Amygdala (tissue), 56 donors: ENCODE measurements around the gene ERAP2.

Source experiments
- DNase-seq, 56 donors: peaks; one replicate each; lab custom pipeline; 2025; lab: John Stamatoyannopoulos, UW

Gene ERAP2

GRCh38 chr5:96859375-96859774 is 16.9 kb upstream of the ERAP2 start:
- no peak for DNase-seq

- no peak for DNase-seq
Measured at GRCh38 chr5:96861076-96861475, 15.2 kb upstream of the ERAP2 start.

DNA sequence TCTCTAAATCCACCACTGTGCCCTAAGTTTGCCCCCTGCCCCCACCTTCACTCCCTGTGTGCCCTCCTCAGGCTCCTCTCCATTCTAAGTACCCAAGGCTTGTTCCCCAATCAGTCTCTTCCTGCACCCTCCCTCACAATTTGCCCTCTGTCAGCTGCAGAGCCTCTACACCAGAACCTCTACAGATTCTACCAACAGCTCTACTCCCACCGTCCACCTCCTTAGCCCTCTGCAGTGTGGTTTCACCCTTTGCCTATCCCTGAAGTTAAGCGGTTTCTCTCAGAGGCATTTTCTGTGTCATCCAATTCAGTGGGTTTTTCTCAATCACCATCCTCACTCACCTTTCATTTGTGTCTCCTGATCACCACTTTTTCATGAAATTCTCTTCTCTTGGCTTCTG is 13.2 kb upstream of the ERAP2 start:
- no peak for DNase-seq

GRCh38 chr5:96863949-96864584 is 12.2 kb upstream of the ERAP2 start:
- no peak for DNase-seq

DNA sequence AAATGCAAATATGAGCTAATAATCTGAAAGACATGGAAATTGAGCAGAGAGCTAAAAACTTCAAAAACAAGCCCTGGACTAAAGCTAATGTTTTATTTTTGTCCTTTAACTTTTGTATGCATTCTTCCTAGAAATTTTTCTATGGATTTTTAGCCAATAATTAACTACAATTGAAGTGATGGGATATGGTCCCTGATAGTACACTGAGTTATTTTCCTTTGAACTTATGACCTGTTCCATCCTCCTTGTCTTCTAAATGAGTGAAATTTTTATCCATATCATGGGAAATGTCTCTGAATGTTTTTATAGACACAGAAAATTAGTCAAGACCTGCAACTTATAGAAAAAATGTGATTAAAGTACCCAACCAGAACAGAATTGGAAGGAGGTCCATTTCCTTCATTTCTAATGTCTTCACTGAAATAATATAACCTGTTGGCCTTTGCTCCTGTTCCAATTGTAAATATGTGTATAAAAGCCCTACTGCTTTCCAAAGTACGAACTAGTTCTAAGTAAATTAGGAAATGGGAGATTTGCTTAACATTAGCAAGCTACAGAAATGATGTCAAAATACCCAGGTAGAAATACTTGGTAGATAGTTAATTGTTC is 11.3 kb upstream of the ERAP2 start:
- DNase-seq: no peak

DNA sequence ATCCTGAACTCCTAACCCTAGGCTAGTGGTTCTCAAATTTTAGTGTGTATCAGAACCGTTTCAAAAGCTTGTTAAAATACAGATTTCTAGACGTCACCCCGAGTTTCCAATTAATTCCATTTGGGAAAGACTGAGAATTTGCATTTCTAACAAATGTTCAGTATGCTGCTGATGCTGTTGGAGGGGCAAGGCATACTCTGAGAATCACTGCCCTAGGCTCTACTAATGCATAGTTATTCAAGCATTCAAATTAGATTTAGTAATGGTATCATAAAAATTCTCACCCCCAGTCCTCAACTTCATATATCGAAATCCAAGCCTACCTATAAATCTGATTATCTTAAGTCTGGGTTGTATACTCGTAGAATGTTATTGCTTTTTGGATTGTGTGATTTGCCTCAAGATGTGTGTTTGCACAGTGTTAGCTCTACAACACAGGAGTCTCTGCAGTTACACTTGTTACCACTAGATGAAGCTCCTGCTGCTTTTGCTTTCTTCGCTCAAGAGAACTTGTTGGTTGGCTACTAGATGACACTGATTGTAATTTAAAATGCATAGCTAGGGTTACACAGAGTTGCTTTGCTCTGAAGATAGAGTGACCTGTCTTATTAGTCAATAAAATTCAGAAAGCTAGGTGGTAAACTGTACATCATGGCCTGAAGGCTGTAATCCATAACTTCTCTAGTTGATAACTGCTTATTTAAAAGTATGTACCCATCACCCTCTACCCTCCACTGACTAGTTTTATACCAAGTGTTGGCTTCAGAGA is 7.5 kb upstream of the ERAP2 start:
- peak in 9 of 56 donors; percentile 2 to 73 (median 15) for DNase-seq

- no peak for DNase-seq
Measured at GRCh38 chr5:96869372-96869641, 7.0 kb upstream of the ERAP2 start.

DNA sequence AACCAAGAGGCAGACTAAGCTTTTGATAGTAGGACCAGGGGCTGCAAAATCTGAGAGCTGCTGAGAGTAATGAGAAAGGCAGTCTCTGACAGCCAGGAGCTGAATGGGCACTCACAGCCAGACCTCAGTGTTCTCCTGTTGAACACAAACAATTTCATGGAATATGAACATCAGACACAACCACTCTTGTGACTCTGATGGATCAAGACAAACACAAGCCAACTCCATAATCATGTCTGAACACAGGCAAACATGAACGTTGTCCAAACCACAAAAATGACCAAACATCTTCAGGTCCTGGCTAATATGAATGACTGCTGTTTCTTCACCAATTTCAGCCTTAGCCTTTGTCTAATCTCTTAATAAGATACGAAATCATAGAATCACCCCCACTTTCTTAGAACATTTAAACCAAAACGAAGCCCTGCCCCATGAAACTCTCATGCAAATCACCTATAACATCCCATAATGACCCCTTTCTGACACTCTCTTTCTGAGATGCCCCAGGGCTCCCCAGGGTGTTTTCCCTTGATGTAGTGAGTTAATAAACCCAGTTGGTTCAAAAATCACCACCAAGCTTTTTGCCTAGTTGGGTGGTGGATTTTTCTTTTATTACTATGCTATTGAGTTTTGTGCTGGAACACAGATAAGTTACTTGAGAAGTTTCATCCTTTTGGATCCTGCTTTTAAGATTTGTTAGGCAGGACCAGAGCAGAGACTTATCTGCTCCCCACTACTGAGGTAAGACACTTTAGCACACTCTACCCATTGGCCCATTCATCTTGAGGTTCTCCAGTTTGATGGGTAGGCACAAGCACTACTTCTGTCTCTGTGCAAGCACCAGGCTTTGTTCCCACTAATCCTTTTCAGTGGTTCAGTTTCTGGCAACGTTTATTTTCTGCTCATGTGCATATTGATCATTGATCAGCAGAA is 5.9 kb upstream of the ERAP2 start:
- no peak for DNase-seq

- DNase-seq: no peak
Measured at GRCh38 chr5:96871027-96871399, 5.3 kb upstream of the ERAP2 start.

DNA sequence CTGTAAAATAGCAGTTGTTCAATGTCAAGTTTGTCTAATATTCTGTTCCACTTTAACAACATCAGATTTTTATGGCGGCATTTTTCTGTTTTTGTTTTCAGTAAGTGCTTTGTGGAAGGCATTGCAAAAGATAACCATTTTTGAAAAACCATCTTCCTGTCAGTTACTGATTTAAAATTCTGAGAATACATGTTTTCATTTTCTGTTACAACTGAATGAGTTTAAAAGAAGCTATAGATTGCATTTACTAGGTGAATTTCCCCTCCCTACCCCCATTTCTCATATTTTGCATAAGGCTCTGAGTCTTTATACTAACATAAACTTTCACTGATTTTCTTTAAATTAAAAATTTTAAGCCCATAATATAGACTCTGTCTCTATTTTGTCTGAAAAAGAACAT is 4.6 kb upstream of the ERAP2 start:
- no peak for DNase-seq

DNA sequence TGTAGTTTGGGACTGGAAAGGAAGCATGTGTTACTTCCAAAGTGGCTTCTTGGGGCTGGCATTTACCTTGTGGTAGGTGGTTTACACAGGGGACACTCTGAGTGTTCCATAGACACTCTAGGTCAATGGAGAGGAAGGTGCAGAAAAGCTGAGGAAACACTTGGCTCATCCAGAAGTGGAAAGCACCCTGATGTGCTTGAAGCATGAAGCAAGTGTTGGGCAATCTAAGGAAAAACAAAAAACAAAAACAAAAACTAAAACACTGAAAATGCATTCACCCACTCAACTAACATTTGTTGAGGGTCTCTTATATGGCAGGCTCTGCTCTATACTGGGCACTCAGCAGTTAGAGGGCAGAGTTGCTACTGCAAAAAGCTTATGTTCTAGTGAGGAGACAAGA is 2.9 kb upstream of the ERAP2 start:
- DNase-seq: no peak

GRCh38 chr5:96874631-96875030 is 1.7 kb upstream of the ERAP2 start:
- DNase-seq: no peak

GRCh38 chr5:96875791-96876291 is 459 bp upstream of the ERAP2 start:
- DNase-seq: peak in 2 of 56 donors; percentile 9 to 18

DNA sequence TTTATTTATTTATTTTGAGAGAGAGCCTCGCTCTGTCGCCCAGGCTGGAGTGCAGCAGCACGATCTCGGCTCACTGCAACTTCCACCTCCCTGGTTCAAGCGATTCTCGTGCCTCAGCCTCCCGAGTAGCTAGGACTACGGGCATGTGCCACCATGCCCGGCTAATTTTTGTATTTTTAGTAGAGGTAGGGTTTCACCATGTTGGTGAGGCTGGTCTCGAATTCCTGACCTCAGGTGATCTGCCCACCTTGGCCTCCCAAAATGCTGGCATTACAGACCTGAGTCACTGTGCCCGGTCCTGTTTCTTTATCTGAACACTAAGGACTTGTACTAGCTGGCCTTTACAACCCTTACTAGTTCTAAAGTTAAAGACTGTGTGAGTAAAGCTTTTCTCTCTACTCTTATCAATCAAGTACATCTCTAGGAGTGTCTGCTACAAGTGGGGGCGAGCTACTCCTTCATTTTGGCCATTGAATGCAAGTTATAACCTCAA is 723 bp downstream of the ERAP2 start:
- peak in 3 of 56 donors; percentile 8 to 11 (median 9) for DNase-seq

DNA sequence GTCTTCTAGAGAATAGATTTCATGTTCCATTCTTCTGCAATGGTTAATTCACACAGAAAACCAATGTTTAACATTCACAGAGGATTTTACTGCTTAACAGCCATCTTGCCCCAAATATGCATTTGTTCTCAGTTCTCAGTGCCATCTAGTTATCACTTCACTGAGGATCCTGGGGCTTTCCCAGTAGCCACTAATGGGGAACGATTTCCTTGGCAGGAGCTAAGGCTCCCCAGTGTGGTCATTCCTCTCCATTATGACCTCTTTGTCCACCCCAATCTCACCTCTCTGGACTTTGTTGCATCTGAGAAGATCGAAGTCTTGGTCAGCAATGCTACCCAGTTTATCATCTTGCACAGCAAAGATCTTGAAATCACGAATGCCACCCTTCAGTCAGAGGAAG is 3.4 kb downstream of the ERAP2 start:
- DNase-seq: no peak

GRCh38 chr5:96880444-96881164 is 4.3 kb downstream of the ERAP2 start:
- DNase-seq: no peak

DNA sequence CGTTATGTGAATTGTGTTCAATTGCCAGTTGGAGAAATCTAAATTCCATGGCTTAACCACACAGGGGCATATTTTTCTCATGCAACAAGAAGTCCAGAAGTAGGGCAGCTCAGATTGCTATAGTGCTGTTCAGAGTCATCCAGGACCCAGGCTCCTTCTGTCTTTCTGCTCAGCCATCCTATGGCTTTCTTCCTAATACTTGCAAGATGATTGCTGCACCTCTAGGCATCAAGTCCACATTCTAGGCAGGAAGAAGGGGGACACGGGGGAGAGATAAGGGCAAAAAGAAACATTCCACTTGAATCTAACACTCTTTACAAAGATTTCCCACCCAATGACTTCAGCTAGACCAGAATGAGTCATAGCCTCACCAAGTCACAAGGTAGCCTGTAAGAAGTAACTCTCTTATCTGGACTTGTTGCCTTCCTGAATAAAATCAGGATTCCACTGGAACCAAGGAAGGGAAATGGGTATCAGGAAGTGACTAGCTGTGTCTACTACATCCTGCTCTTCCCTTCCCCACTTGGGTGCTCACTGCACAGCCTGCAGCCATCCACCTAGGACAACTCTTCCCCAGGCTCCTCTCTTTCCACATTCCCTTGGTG is 5.3 kb downstream of the ERAP2 start:
- no peak for DNase-seq

DNA sequence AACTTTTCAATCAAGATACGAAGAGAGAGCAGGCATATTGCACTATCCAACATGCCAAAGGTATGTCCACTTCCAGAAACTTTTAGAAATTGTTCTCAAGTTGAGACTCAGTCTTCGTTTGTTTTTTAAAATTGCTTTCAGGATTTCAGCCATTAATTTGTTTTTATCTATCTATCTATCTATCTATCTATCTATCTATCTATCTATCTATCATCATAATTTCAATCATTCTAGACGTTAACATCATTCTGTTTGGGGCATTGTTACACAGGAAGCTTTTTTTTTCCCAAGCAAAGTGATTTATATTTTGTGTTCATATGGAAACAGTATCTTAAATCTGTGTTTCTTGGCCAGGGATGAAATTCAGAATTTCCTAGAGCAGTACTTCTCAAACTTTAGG is 7.6 kb downstream of the ERAP2 start:
- no peak for DNase-seq

DNA sequence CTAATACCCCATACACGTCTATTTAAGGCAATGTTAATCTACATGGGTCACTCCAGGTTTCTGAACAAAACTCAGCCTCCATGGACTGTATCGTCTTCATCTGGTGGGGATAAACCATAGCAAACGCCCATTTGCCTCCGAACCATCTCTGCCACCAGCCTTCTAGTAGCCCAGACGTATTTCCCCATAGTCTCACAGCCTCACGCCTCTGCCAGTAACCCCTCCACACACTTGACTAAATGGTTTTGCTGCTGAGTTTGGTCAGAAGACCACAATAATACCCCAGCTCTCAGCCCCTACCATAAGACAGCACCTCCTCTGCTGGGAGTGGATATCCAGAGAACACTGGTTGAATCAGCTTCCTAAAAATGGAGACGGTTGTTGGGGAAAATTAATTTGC is 8.7 kb downstream of the ERAP2 start:
- no peak for DNase-seq
